ENCODE results near the gene HIVEP1.

DNA sequence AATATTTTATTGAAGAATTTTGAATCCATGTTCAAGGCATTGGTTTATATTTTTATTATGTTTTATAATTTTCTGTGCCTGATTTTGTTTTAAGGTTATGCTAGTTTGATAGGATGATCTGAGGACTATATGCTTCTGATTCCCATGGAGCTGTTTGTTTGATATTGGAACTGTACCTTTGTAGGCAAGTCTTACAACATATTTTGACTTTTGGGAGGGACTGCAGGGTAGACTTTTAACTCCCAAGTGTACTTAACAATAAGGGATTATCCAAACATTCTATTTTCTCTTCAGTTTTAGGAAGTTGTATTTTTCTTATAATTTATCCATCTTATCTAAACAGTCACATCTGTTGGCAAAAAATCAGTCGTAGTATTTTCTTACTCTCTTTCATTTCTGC, 82.6 kb downstream of the HIVEP1 start:
- TF ChIP-seq, protein P1, sequence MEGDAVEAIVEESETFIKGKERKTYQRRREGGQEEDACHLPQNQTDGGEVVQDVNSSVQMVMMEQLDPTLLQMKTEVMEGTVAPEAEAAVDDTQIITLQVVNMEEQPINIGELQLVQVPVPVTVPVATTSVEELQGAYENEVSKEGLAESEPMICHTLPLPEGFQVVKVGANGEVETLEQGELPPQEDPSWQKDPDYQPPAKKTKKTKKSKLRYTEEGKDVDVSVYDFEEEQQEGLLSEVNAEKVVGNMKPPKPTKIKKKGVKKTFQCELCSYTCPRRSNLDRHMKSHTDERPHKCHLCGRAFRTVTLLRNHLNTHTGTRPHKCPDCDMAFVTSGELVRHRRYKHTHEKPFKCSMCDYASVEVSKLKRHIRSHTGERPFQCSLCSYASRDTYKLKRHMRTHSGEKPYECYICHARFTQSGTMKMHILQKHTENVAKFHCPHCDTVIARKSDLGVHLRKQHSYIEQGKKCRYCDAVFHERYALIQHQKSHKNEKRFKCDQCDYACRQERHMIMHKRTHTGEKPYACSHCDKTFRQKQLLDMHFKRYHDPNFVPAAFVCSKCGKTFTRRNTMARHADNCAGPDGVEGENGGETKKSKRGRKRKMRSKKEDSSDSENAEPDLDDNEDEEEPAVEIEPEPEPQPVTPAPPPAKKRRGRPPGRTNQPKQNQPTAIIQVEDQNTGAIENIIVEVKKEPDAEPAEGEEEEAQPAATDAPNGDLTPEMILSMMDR (IDR thresholded peaks at IDR 0.05): no peak
- no peak for TF ChIP-seq EP300 (IDR thresholded peaks at IDR 0.05)
